ENCODE data around the gene CD300H.
"Not testable (repeated sequence)": the region's sequence is repeated elsewhere in the genome, so short reads cannot be mapped to it uniquely, and the experiment has no call there.

The CD300H gene

DNA sequence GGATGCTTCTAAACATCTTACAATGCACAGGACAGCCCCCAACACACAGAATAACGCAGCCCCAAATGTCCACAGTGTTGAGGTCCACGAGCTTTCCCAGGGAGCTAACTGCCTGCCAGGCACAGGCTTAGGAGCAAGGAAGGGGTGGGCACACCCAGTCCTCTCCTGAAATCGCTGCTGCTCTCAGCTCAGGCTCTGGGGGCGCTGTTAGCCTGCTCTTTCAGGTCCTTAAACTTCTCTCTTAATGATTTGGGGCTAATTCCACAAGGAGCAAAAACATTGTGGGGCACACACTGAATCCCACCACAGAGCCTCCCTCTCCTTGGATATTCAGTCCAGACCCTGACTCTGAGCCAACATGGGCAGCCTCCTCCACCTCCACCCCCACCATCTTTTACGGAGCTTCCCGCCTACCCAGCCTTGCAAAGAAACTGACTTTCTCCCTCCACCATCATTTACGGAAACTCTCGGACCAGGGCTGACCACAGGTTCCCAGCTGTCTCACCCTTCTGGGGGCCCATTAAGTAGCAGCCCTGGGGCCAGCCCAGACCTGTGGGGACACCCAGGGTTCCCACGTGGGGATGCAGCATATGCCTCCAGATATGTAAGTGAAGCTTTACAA, 1.1 kb downstream of the CD300H start:
- peak; percentile 17 for FAIRE-seq
- DNase-seq (ENCODE audit: insufficient read length), result no peak
- no peak for TF ChIP-seq POLR2AphosphoS5 (IDR thresholded peaks at IDR 0.05; ENCODE audit: low read depth, low read length)
- no peak for TF ChIP-seq POLR2A (IDR thresholded peaks at IDR 0.05; ENCODE audit: low read depth, low read length)
- TF ChIP-seq TAF1 (IDR thresholded peaks at IDR 0.05; ENCODE audit: borderline replicate concordance, low read depth, low read length), result no peak

DNA sequence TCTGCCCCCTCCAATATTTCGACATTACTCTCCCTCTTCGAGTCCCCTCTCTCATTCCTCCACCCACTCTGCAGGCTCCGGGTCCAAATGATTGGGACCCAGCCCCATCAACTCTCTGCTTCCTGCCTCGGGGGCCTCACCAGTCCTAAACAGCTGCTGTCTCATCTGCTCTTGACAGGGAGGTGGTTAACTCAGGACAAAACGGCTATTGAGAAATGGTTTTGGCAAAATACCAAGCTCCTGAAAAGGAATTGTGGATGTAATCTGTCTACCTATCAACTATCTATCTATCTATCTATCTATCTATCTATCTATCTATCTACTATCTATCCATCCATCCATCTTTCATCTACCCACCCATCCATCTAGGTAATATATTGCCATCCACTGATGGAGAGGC, 2.2 kb downstream of the CD300H start:
- FAIRE-seq (no peak), DNase-seq (ENCODE audit: insufficient read length) (no peak)
- TF ChIP-seq POLR2AphosphoS5 (IDR thresholded peaks at IDR 0.05; ENCODE audit: low read depth, low read length), result no peak
- no peak for TF ChIP-seq POLR2A (IDR thresholded peaks at IDR 0.05; ENCODE audit: low read depth, low read length)
- TF ChIP-seq TAF1 (IDR thresholded peaks at IDR 0.05; ENCODE audit: borderline replicate concordance, low read depth, low read length), result no peak

DNA sequence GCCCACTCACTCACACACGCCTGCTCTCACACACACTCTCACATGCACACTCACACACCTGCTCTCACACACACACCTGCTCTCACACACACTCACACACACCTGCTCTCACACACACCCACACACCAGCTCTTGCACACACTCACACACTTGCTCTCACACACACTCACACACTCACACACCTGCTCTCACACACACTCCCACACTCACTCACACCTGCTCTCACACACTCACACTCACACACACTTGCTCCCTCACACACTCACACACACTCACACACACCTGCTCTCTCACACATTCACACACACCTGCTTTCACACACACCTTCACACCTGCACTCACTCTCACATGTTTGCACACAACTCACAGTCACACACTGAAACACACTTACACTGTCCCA, 4.0 kb downstream of the CD300H start:
- TF ChIP-seq TAF1 (IDR thresholded peaks at IDR 0.05; ENCODE audit: borderline replicate concordance, low read depth, low read length) (no peak), POLR2A (IDR thresholded peaks at IDR 0.05; ENCODE audit: low read depth, low read length) (no peak), POLR2AphosphoS5 (IDR thresholded peaks at IDR 0.05; ENCODE audit: low read depth, low read length) (no peak)
- no peak for DNase-seq (ENCODE audit: insufficient read length)
- no peak for FAIRE-seq

DNA sequence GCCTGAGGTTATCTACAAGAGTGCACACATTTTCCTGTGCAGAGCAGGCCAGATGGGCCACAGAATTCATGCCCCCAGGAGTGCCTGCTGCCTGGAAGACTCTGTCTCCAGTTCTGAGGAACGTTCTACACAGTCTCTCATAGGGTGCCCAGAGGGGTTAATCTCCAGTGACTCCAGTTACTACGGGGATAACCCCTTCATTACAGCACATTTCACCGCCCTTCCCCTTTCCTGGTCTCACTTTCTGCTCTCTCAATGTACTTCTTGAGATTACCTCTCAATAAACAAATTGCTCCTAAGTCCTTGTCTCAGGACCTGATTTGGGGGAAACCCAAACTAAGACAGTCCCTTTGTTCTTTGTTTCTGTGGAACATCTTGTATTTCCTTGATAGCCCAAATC, 5.7 kb downstream of the CD300H start:
- DNase-seq (ENCODE audit: insufficient read length), result no peak
- no peak for FAIRE-seq
- no peak for TF ChIP-seq TAF1 (IDR thresholded peaks at IDR 0.05; ENCODE audit: borderline replicate concordance, low read depth, low read length)
- no peak for TF ChIP-seq POLR2AphosphoS5 (IDR thresholded peaks at IDR 0.05; ENCODE audit: low read depth, low read length)
- no peak for TF ChIP-seq POLR2A (IDR thresholded peaks at IDR 0.05; ENCODE audit: low read depth, low read length)

DNA sequence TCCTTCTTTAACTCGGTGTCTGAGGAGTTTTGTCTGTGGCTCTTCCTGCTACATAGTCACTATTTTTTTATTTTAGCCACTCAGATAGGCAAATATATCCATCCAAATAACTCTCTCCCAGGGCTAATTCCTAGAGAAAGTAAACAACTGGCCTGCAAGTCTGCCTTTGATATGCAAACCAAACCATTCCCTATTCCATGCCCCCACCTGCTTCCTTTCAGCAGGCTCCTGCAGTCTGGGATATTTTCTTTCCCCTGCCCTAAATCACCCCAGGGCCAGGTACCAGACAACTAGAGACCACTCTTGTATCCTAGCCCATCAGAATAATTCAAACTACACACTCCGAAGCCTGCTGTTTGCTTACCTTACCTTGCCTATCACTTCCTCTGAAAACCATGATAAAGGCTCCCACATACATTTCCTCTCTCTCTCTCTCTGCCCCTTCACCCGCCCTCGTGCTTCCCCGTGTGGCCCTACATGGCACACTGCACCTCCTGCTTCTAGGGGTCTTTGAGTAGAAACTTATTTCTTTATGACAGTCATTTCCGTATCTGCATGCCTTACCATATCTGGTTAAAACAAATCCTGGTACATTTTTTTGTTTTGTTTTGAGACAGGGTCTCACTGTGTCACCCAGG, 8.3 kb downstream of the CD300H start:
- DNase-seq (ENCODE audit: insufficient read length) (no peak), FAIRE-seq (no peak)
- TF ChIP-seq TAF1 (IDR thresholded peaks at IDR 0.05; ENCODE audit: borderline replicate concordance, low read depth, low read length), result no peak
- TF ChIP-seq POLR2A (IDR thresholded peaks at IDR 0.05; ENCODE audit: low read depth, low read length), result no peak
- TF ChIP-seq POLR2AphosphoS5 (IDR thresholded peaks at IDR 0.05; ENCODE audit: low read depth, low read length), result no peak

DNA sequence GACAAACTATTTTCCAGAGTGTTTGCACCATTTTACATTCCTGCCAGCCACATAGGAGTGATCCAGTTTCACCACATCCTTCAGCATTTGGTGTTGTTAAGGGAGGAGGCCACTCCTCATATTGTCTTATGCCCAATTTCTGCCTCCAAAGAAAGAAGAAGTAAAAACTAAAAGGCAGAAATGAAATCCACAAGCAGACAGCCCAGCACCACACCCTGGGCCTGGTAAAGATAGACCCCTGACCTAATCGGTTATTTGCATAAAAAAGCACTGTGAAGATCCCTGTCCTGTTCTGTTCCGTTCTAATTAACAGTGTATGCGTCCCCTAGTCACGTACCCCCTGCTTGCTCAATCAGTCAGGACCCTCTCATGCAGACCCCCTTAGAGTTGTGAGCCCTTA, 8.9 kb downstream of the CD300H start:
- DNase-seq (ENCODE audit: insufficient read length); FAIRE-seq: not testable (repeated sequence)

DNA sequence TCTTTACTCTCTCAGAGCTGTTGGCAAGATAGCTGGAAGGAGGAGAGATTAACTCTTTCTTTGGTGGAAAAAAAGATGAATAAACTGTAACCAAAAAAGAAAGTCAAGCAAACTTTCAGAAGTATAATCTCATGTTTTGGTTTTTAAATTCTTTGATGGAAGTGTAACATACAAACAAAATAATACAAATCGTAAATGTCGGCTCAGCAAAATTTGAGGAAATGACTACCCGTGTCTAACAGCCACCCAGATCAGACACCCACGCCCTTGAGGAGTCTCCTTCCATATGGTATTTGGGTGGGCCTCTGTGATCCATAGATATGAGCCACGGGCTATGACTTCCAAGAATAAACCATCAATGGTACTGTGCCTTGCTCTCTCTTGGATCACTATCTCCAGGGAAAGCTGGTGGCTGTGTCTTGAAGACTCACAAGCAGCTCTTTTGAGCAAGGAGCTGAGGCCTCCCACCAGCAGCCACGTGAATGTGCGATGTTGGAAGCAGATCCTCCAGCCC, 11.8 kb downstream of the CD300H start:
- DNase-seq (ENCODE audit: insufficient read length) (no peak), FAIRE-seq (no peak)
- TF ChIP-seq POLR2A (IDR thresholded peaks at IDR 0.05; ENCODE audit: low read depth, low read length) (no peak), TAF1 (IDR thresholded peaks at IDR 0.05; ENCODE audit: borderline replicate concordance, low read depth, low read length) (no peak), POLR2AphosphoS5 (IDR thresholded peaks at IDR 0.05; ENCODE audit: low read depth, low read length) (no peak)

DNA sequence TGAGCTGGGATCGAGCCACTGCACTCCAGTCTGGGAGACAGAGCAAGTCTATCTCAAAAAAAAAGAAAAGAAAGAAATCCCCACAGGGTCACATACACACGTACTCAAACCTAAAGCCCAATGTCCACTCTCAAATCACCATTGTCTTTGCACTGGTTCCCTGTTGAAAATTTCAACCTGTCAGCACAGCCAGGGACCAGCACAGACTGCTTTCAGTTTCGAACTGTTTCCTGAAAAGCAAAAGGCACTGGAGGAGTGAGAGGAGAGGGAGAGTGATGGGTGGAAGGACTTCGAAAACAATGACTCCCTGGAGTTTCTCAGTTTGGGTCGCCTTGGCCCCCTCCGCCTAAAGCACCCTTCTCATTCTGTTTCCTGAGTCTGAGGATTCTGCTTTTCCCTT, 12.4 kb downstream of the CD300H start:
- no peak for FAIRE-seq
- no peak for DNase-seq (ENCODE audit: insufficient read length)

DNA sequence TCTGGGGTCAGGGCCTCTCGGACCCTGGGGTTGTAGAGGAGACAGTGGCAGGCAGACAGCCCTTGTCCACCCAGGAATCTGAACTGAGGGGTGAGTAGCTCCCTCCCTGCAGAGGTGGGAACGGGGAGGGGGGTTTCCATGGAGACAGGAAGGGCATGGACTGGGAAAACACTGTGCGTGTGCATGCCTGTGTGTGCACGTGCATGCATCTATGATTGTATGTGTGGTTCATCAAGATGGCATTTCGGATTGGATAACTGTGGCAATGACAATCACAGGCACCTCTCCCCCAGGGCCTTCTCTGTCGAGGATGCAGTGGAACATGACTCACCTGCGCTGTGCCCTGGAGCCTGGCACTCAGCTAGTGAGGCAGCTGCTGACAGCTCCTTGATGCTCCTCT, 15.3 kb downstream of the CD300H start:
- FAIRE-seq (no peak), DNase-seq (ENCODE audit: insufficient read length) (no peak)
- TF ChIP-seq POLR2A (IDR thresholded peaks at IDR 0.05; ENCODE audit: low read depth, low read length) (no peak), POLR2AphosphoS5 (IDR thresholded peaks at IDR 0.05; ENCODE audit: low read depth, low read length) (no peak), TAF1 (IDR thresholded peaks at IDR 0.05; ENCODE audit: borderline replicate concordance, low read depth, low read length) (no peak)

More for the DNA sequence above, 12.4 kb downstream of the CD300H start:
- TF ChIP-seq POLR2A (IDR thresholded peaks at IDR 0.05; ENCODE audit: low read depth, low read length) (no peak), POLR2AphosphoS5 (IDR thresholded peaks at IDR 0.05; ENCODE audit: low read depth, low read length) (no peak), TAF1 (IDR thresholded peaks at IDR 0.05; ENCODE audit: borderline replicate concordance, low read depth, low read length) (no peak)

DNA sequence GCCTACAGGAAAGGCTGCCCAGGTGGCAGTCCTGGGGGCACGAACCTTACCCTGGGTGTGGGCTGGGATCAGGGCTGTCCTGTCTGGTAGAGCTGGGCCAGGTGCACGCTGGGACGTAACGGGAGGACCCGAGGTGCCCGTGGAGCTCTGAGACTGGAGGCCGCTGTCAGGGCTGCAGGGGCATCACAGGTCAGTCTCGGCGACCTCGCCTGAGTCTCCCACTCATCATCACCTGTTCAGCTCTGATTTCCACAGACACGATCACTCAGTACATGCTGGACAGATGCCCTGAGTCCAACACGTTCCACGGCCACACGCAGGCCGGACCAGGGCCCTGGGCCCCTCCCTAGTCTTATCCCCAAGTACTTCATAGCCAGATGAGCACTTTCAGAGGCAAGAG, 16.7 kb downstream of the CD300H start:
- FAIRE-seq, result no peak
- TF ChIP-seq POLR2A (IDR thresholded peaks at IDR 0.05; ENCODE audit: low read depth, low read length), result no peak
- no peak for TF ChIP-seq TAF1 (IDR thresholded peaks at IDR 0.05; ENCODE audit: borderline replicate concordance, low read depth, low read length)
- TF ChIP-seq POLR2AphosphoS5 (IDR thresholded peaks at IDR 0.05; ENCODE audit: low read depth, low read length), result no peak

DNA sequence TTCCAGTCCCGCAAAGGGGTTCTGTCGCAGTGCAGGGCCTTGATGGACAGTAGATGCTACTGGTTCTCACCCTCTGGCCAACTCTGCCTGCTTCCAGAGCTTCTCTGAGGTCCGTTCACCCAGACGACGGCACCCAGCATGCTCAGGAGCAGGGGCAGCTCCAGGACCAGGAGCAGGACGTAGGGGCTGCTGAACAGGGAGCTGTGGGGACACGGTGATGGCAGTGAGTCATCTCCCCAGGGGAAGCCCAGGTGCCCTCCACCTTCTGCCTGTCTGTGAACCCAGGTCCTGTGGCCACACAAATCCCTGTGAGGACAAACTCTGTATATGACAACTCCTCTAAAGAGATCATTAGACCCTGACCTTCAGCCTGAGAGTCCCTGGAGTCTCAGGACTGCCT, 18.0 kb downstream of the CD300H start:
- TF ChIP-seq POLR2AphosphoS5 (IDR thresholded peaks at IDR 0.05; ENCODE audit: low read depth, low read length), result no peak
- TF ChIP-seq POLR2A (IDR thresholded peaks at IDR 0.05; ENCODE audit: low read depth, low read length), result no peak
- TF ChIP-seq TAF1 (IDR thresholded peaks at IDR 0.05; ENCODE audit: borderline replicate concordance, low read depth, low read length), result no peak
- FAIRE-seq (no peak), DNase-seq (ENCODE audit: insufficient read length) (no peak)

More for the DNA sequence above, 16.7 kb downstream of the CD300H start:
- DNase-seq (ENCODE audit: insufficient read length), result no peak

DNA sequence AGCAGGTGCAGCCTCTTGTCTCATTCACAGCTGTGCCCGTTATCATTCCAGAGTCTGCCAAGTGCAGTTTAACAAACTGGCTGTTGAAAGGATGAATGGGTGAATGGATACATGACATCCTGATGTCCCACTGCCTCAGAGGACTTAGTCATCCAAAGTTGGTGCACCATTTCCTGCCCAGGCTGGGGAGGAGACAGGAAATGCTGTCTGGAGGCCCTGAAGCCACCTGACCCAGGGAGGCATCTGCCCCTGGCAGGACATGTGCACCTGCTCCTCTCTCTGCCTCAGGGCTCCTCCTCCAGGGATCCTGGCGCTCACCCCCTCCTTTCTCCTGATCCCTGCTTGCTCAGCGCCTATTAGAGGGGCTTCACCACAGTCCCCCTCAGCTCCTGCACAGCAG, 19.6 kb downstream of the CD300H start:
- no peak for FAIRE-seq
- DNase-seq (ENCODE audit: insufficient read length), result no peak

More for the DNA sequence above, 19.6 kb downstream of the CD300H start:
- no peak for TF ChIP-seq POLR2A (IDR thresholded peaks at IDR 0.05; ENCODE audit: low read depth, low read length)
- no peak for TF ChIP-seq TAF1 (IDR thresholded peaks at IDR 0.05; ENCODE audit: borderline replicate concordance, low read depth, low read length)
- no peak for TF ChIP-seq POLR2AphosphoS5 (IDR thresholded peaks at IDR 0.05; ENCODE audit: low read depth, low read length)

Data from GM12892 (cell line).